ENCODE data around the gene SMNDC1.
"Not testable (repeated sequence)": the region's sequence is repeated elsewhere in the genome, so short reads cannot be mapped to it uniquely, and the experiment has no call there.

SMNDC1 gene

DNA sequence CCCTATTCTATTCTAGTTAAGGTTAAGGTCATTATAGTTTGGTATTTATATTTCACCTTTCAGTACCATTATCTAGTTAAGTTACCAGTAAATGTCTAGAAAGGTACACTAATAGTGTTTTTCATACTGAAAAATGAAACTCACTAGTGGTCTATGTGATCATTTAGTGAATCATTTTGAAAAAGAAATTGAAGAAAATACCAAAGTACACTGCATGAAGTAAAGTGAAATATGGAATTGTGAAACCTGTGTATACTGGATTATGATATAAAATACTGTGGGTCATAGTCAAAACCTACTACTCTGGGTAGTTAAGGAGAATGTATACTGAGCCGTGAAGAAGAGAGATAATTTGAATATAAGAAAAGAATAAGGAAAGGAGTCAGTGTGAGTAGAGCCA lies 53.3 kb downstream of the SMNDC1 start:
- not testable (repeated sequence) for DNase-seq (ENCODE audit: low read depth in 2 of 2)

DNA sequence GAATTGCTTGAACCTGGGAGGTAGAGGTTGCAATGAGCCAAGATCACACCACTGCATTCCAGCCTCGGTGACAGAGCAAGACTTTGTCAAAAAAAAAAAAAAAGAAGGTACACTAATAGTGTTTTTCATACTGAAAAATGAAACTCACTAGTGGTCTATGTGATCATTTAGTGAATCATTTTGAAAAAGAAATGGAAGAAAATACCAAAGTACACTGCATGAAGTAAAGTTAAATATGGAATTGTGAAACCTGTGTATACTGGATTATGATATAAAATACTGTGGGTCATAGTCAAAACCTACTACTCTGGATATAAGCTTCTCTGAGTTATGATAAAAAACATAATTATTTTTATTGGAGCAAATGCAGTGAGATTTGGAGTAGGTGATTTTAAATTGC lies 55.2 kb downstream of the SMNDC1 start:
- DNase-seq (ENCODE audit: low read depth in 2 of 2): not testable (repeated sequence)

- not testable (repeated sequence) for DNase-seq (ENCODE audit: low read depth in 2 of 2)
These were observed 56.9 kb downstream of the SMNDC1 start for GRCh38 chr10:110247833-110248232.

GRCh38 chr10:110244550-110244949 lies 60.2 kb downstream of the SMNDC1 start:
- DNase-seq (ENCODE audit: low read depth in 2 of 2): no peak

GRCh38 chr10:110242511-110242910 lies 62.2 kb downstream of the SMNDC1 start:
- no peak for DNase-seq (ENCODE audit: low read depth in 2 of 2)

DNA sequence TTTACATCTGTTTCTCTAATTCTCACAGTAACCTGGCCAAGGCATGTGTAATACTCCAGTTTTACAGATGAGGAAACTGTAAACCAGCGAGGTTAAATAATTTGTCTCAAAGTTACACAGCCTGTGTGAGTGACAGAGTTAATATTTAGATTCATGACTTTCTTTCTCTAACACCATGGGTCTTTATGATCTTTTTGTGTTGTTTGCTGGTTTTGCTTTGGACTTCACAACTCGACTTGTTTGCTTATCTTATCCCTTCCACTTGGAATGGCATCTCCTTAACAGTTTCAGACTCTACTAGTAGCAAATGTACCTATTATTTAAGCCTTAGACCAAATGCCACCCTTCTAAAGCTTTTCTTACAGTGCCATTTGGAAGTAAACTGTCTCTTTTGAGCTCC lies 62.9 kb downstream of the SMNDC1 start:
- no peak for DNase-seq (ENCODE audit: low read depth in 2 of 2)

- DNase-seq (ENCODE audit: low read depth in 2 of 2): no peak
These were observed 63.3 kb downstream of the SMNDC1 start for GRCh38 chr10:110241407-110241806.

All from stimulated activated CD8-positive, alpha-beta memory T cell treated with anti-CD3 and anti-CD28 coated beads, Interleukin-7, amount 100 ng/mL, for 4 hours (primary cell).